Mucosa of descending colon (tissue), 3 donors: ENCODE data around the gene GALNT9. TPM values are rescaled to one million over a fixed set of nuclear protein-coding genes. Genes with fewer than 3 reads are reported as not detected.
"Not testable (repeated sequence)": the region's sequence is repeated elsewhere in the genome, so short reads cannot be mapped to it uniquely, and the experiment has no call there.

Source experiments
- ATAC-seq: fragments of 200-7000 bp; cut with Tn5 transposase; one replicate; pipeline ENCODE4 v1.9.1; 2020; ENCODE audit warnings: mild to moderate bottlenecking, moderate library complexity
- DNase-seq, 3 donors: peaks; one replicate each; pipeline ENCODE4 v3.0.0-alpha.2; 2020
- H3K36me3 ChIP-seq: fragments of 200-600 bp; one replicate; pipeline ENCODE4 v1.8.0; 2021; ENCODE audit warnings: low read depth, mild to moderate bottlenecking
- H3K4me1 ChIP-seq: fragments of 200-600 bp; one replicate; pipeline ENCODE4 v1.8.0; 2021; ENCODE audit warnings: low read depth, mild to moderate bottlenecking
- H3K4me3 ChIP-seq: fragments of 200-600 bp; one replicate; pipeline ENCODE4 v1.8.0; 2021; ENCODE audit warnings: mild to moderate bottlenecking
- H3K9me3 ChIP-seq: fragments of 200-600 bp; one replicate; pipeline ENCODE4 v1.8.0; 2021; ENCODE audit warnings: mild to moderate bottlenecking
- CTCF ChIP-seq: fragments of 200-600 bp; IDR thresholded peaks from one replicate; pipeline ENCODE4 v1.8.0; 2022; ENCODE audit warnings: antibody characterized with exemption, mild to moderate bottlenecking
- intact Hi-C, 2 donors: fragments of 100-400 bp; cut with DNase I in 1 of 2; cut with micrococcal nuclease in 1 of 2; formaldehyde crosslinking; loops; one replicate each; pipeline versions ENCODE4 v1.11.0 to v1.11.1; 2022; cut with DNase I, micrococcal nuclease
- total RNA-seq, 3 donors: library from RNA; stranded (reverse); fragmentation: NEBNext Ultra II Directional in 2 of 3; extraction: Animal tissue kit (Norgen Biotek cat#: 25700) in 2 of 3; gene quantifications; one replicate each; pipeline versions ENCODE4 v1.2.1 to v1.2.4, GENCODE V29; 2021 to 2023
- donor health status: DM: no; HTN: no; CAD: no; lungs with moderate emphysema.
- donor health status: DM: no; HTN: no; CAD: no.
- donor health status: DM: no; HTN: yes; CAD: no.

The GALNT9 gene
- total RNA-seq, 3 donors from 2014 or later = 0.43 to 3.7 TPM; not detected in 1

- DNase-seq (no peak), ATAC-seq (no peak)
- Histone ChIP-seq H3K4me3 (no peak overlapping the region), H3K36me3 (no peaks in the 10 kb centered on the region), H3K9me3 (no peaks in the 10 kb centered on the region), H3K4me1 (no peaks in the 10 kb centered on the region)
- intact Hi-C loops = no loop called here
- no peak for TF ChIP-seq CTCF
These were observed 104.2 kb downstream of the GALNT9 start for GRCh38 chr12:132225214-132225613.

DNA sequence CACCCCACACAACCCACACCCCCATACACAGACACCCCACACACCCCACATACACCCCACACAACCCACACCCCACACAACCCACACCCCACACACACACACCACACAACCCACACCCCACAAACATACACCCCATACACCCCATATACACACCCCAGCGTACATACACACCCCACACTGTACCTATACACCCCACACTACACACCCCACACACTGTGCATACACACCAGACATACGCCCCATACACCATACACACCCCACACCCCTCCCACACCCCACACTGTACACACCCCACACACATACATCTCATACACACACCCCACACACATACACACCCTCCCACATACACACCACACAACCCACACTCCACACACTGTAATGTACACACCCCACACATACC is 104.9 kb downstream of the GALNT9 start:
- DNase-seq (no peak), ATAC-seq (no peak)
- TF ChIP-seq CTCF = no peak
- Histone ChIP-seq H3K36me3 (no peaks in the 10 kb centered on the region), H3K4me3 (no peak overlapping the region), H3K4me1 (no peaks in the 10 kb centered on the region), H3K9me3 (no peaks in the 10 kb centered on the region)
- intact Hi-C loops = no loop called here

DNA sequence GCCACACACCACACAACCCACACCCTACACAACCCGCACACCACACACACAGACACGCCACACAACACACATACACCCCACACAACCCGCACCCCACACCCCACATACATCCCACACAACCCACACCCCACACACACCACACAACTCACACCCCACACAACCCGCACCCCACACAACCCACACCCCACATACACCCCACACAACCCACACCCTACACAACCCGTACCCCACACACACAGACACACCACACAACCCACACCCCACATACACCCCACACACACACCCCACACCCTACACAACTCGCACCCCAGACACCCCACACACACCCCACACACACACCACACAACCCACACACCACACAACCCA is 106.6 kb downstream of the GALNT9 start:
- no peaks in the 10 kb centered on the region for H3K4me1 ChIP-seq
- no peaks in the 10 kb centered on the region for H3K9me3 ChIP-seq
- ATAC-seq (no peak), DNase-seq (no peak)
- no peak for TF ChIP-seq CTCF
- H3K36me3 ChIP-seq = no peaks in the 10 kb centered on the region
- no peak overlapping the region for H3K4me3 ChIP-seq
- intact Hi-C loops = no loop called here

GRCh38 chr12:132222096-132222807 is 107.1 kb downstream of the GALNT9 start:
- intact Hi-C loops = no loop called here
- Histone ChIP-seq H3K4me3 (no peak overlapping the region), H3K4me1 (no peaks in the 10 kb centered on the region), H3K36me3 (no peaks in the 10 kb centered on the region), H3K9me3 (no peaks in the 10 kb centered on the region)
- TF ChIP-seq CTCF = no peak
- DNase-seq (peak in 2 of 3 donors; percentile 12 to 57), ATAC-seq (peak; percentile 22)

GRCh38 chr12:132219761-132220160 is 109.6 kb downstream of the GALNT9 start:
- intact Hi-C loops, ATAC-seq: not testable (repeated sequence)

DNA sequence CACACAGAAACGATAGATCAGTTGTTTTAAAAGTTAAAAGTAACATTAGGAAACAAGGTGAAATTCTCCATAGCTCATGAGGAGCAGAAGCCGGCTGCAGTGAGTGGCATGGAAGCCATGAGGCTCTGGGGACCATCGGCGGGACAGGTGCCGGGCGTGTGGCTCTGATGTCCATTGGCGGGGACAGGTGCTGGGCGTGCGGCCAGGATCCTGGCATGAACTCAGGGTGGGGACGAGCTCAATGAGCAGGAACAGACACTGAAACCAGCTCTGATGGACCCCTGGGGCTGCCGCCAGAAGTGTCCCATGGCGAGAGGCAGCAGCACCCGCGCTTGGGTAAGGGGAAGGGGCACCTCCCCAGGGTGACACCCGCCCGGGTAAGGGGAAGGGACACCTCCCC is 110.1 kb downstream of the GALNT9 start:
- no peak for TF ChIP-seq CTCF
- intact Hi-C loops = no loop called here

More at GRCh38 chr12:132219761-132220160, 109.6 kb downstream of the GALNT9 start:
- DNase-seq, H3K36me3 ChIP-seq, H3K9me3 ChIP-seq, H3K4me3 ChIP-seq, H3K4me1 ChIP-seq: not testable (repeated sequence)

More for the DNA sequence above, 110.1 kb downstream of the GALNT9 start:
- Histone ChIP-seq H3K4me3 (no peak overlapping the region), H3K4me1 (no peaks in the 10 kb centered on the region), H3K9me3 (no peaks in the 10 kb centered on the region), H3K36me3 (no peaks in the 10 kb centered on the region)
- ATAC-seq (no peak), DNase-seq (peak in 2 of 3 donors; percentile 21 to 40)
